ENCODE results near the gene VKORC1L1.

VKORC1L1 gene

GRCh38 chr7:65976659-65977196, 103.9 kb downstream of the VKORC1L1 start:
- no peak for TF ChIP-seq TCF4 (CRISPR knock-in tag; IDR thresholded peaks at IDR 0.05; ENCODE audit: borderline replicate concordance)
- TF ChIP-seq PATZ1 (CRISPR knock-in tag; IDR thresholded peaks at IDR 0.05; ENCODE audit: borderline replicate concordance): no peak
- TF ChIP-seq ARNTL (CRISPR knock-in tag; IDR thresholded peaks at IDR 0.05; ENCODE audit: borderline replicate concordance, low read depth): no peak
- TF ChIP-seq ZNF8 (CRISPR knock-in tag; IDR thresholded peaks at IDR 0.05): no peak
- TF ChIP-seq ZNF565 (CRISPR knock-in tag; conservative IDR thresholded peaks at IDR 0.05; ENCODE audit: low read depth): no peak
- ATAC-seq: no peak

- ATAC-seq: no peak
- no peak for TF ChIP-seq PPARA (CRISPR knock-in tag; IDR thresholded peaks at IDR 0.05; ENCODE audit: borderline replicate concordance)
- TF ChIP-seq ESRRG (CRISPR knock-in tag; IDR thresholded peaks at IDR 0.05): no peak
- TF ChIP-seq TSHZ2 (CRISPR knock-in tag; IDR thresholded peaks at IDR 0.05): no peak
- TF ChIP-seq ZFP3 (CRISPR knock-in tag; IDR thresholded peaks at IDR 0.05): no peak
- no peak for TF ChIP-seq SNAI2 (CRISPR knock-in tag; IDR thresholded peaks at IDR 0.05)
- TF ChIP-seq CREB5 (CRISPR knock-in tag; IDR thresholded peaks at IDR 0.05; ENCODE audit: low read depth): no peak
- TF ChIP-seq ZFP30 (CRISPR knock-in tag; IDR thresholded peaks at IDR 0.05): no peak
- no peak for TF ChIP-seq ZNF565 (CRISPR knock-in tag; conservative IDR thresholded peaks at IDR 0.05; ENCODE audit: low read depth)
- no peak for TF ChIP-seq ARNTL (CRISPR knock-in tag; IDR thresholded peaks at IDR 0.05; ENCODE audit: borderline replicate concordance, low read depth)
- TF ChIP-seq POU6F1 (CRISPR knock-in tag; IDR thresholded peaks at IDR 0.05; ENCODE audit: borderline replicate concordance, low read depth): no peak
- TF ChIP-seq ISL1 (CRISPR knock-in tag; IDR thresholded peaks at IDR 0.05): no peak
- no peak for TF ChIP-seq GLIS3 (CRISPR knock-in tag; IDR thresholded peaks at IDR 0.05)
- no peak for TF ChIP-seq PATZ1 (CRISPR knock-in tag; IDR thresholded peaks at IDR 0.05; ENCODE audit: borderline replicate concordance)
- TF ChIP-seq OSR1 (CRISPR knock-in tag; IDR thresholded peaks at IDR 0.05): no peak
- TF ChIP-seq ZC3H10 (CRISPR knock-in tag; IDR thresholded peaks at IDR 0.05): no peak
- no peak for TF ChIP-seq ZNF8 (CRISPR knock-in tag; IDR thresholded peaks at IDR 0.05)
These were observed 106.2 kb downstream of the VKORC1L1 start for GRCh38 chr7:65978891-65979582.

- TF ChIP-seq GLIS3 (CRISPR knock-in tag; IDR thresholded peaks at IDR 0.05) (no peak), ESRRG (CRISPR knock-in tag; IDR thresholded peaks at IDR 0.05) (no peak), ZFP30 (CRISPR knock-in tag; IDR thresholded peaks at IDR 0.05) (no peak), TCF4 (CRISPR knock-in tag; IDR thresholded peaks at IDR 0.05; ENCODE audit: borderline replicate concordance) (no peak)
- no peak for ATAC-seq
These were observed 107.0 kb downstream of the VKORC1L1 start for GRCh38 chr7:65979583-65980477.

Data from SK-N-SH treated with all-trans-retinoic acid at 6 μM for 48 hours (cell line).